Psoas muscle (tissue), 8 donors: ENCODE data around the gene PPP1R15B. TPM values are rescaled to one million over a fixed set of nuclear protein-coding genes. Genes with fewer than 3 reads are reported as not detected.
A peak's percentile ranks its signal among the peaks of the same experiment; 100 is the strongest.

Source experiments
- ATAC-seq, 4 donors: fragments of 200-7000 bp; cut with Tn5 transposase; one replicate each; pipeline ENCODE4 v1.9.1; 2020; ENCODE audit warnings: moderate library complexity in 3 of 4, mild to moderate bottlenecking in 2 of 4
- DNase-seq, 2 donors: peaks; one replicate each; pipeline ENCODE4 v3.0.0-alpha.2; 2020
- H3K27ac ChIP-seq: fragments of 200-600 bp; one replicate; pipeline ENCODE4 v1.8.0; 2022
- H3K27me3 ChIP-seq, 3 donors: fragments of 200-600 bp in 1 of 3; one replicate each; pipeline versions ENCODE4 v1.6.1 to v1.8.0; 2013 to 2022; ENCODE audit warnings: low read length in 2 of 3, mild to moderate bottlenecking in 2 of 3, moderate library complexity in 1 of 3; ENCODE audit not compliant: insufficient read depth in 3 of 3
- H3K36me3 ChIP-seq, 2 donors: fragments of 200-600 bp in 1 of 2; one replicate each; pipeline versions ENCODE4 v1.6.1 to v1.8.0; 2013 to 2022; ENCODE audit warnings: low read depth in 1 of 2, mild to moderate bottlenecking in 1 of 2, moderate library complexity in 1 of 2; ENCODE audit not compliant: insufficient read depth in 1 of 2
- H3K4me1 ChIP-seq: fragments of 200-600 bp; one replicate; pipeline ENCODE4 v1.8.0; 2022
- H3K4me3 ChIP-seq: fragments of 200-600 bp; one replicate; pipeline ENCODE4 v1.8.0; 2022; ENCODE audit warnings: mild to moderate bottlenecking
- H3K9me3 ChIP-seq: fragments of 200-600 bp; one replicate; pipeline ENCODE4 v1.8.0; 2022
- WGBS, 3 donors: extraction: QIAGEN DNeasy Blood & Tissue Kit; methylation state at CpG; one replicate each; pipeline versions ENCODE4 v1.1.6 to v1.1.7; 2013; 5-methylcytosine and 5-hydroxymethylcytosine counted together
- intact Hi-C, 2 donors: fragments of 100-400 bp; cut with DNase I; formaldehyde crosslinking; loops; one replicate each; pipeline versions ENCODE4 v1.11.0 to v1.14.2; 2022
- polyA plus RNA-seq, 3 donors: library from polyadenylated mRNA; stranded (reverse); fragments of 200-250 nt; gene quantifications; one replicate each; pipeline ENCODE4 v1.2.3, GENCODE V29; 2013
- total RNA-seq, 4 donors: library from RNA; stranded (reverse); fragmentation: NEBNext Ultra II Directional in 2 of 4; extraction: Animal tissue kit (Norgen Biotek cat#: 25700) in 2 of 4; gene quantifications; one replicate each; pipeline versions ENCODE4 v1.2.1 to v1.2.4, GENCODE V29; 2021 to 2023
- TF ChIP-seq, protein P1 (sequence below): fragments of 200-600 bp; IDR thresholded peaks from one replicate; pipeline ENCODE4 v1.8.0; 2022; ENCODE audit warnings: antibody characterized with exemption
- donor health status: healthy with polysubstance abuse.
- donor health status: DM: no; HTN: no; CAD: no; lungs with moderate emphysema.
- donor health status: Bipolar disorder and iron deficiency.
- donor health status: healthy.
- donor health status: DM: yes; HTN: yes; CAD: no.
- donor health status: DM: no; HTN: no; CAD: no.
- donor health status: DM: no; HTN: no; CAD: no.
- donor health status: DM: yes; HTN: yes; CAD: no.

The PPP1R15B gene
- total and polyA plus RNA-seq, 7 donors = 12.2 to 35.2 (median 19.3) TPM

DNA sequence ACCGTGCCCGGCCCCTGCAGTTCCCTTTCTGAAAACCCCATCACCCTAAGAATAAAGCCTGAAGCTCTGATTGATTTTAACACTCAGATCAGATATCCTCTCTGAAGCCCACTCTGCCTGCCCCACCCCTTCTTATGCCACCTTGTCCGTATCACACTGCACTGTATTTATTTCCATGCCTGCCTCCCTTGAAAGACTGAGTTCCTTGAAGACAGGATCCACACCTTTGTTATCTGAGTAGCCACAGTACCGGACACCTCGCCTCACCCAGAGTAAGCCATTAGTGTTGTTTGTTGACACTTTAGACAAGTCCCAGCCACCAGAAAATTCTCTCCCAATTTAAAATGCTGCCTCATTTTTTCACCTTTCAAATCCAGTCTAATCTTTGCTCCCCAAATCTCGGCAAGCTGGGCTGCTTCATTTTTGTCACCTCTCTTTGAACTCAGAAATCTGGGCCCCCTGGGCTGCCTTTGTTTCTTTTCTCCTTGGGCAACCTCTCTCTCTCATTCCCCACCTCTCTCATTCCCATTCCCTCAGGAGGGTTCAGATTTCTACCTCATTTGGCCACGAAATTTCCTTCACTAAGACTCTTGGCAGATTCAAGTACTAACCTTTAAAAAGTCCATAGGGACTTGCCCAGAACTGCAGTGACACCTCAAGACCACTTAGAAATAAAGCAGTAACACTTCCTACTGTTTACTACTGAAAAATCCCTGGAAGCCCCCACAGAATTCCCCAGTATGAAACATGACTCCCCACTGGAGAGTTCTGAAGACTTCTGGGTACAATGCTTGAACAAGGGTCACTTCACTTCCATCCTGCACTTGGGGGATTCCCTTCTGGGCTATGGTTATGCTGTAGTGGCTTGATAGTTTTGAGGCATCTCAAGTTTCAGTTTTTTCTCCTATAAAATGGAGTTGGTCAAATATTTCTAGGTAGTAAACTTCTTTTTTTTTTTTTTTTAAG, 8.7 kb upstream of the PPP1R15B start:
- no peak for DNase-seq
- intact Hi-C loops = no loop called here
- Histone ChIP-seq H3K4me1 (peaks cover 18% of the 10 kb centered on the region), H3K4me3 (no peak overlapping the region), H3K9me3 (no peaks in the 10 kb centered on the region), H3K36me3 (peaks cover 3 to 43% of the 10 kb centered on the region in 2 donors), H3K27me3 (no peaks in the 10 kb centered on the region), H3K27ac (peak overlapping the region; percentile 19)
- ATAC-seq = no peak
- WGBS, 3 donors = 39 to 54% (median 42%) methylated on average over 7 of the region's 7 CpGs
- TF ChIP-seq, protein P1, sequence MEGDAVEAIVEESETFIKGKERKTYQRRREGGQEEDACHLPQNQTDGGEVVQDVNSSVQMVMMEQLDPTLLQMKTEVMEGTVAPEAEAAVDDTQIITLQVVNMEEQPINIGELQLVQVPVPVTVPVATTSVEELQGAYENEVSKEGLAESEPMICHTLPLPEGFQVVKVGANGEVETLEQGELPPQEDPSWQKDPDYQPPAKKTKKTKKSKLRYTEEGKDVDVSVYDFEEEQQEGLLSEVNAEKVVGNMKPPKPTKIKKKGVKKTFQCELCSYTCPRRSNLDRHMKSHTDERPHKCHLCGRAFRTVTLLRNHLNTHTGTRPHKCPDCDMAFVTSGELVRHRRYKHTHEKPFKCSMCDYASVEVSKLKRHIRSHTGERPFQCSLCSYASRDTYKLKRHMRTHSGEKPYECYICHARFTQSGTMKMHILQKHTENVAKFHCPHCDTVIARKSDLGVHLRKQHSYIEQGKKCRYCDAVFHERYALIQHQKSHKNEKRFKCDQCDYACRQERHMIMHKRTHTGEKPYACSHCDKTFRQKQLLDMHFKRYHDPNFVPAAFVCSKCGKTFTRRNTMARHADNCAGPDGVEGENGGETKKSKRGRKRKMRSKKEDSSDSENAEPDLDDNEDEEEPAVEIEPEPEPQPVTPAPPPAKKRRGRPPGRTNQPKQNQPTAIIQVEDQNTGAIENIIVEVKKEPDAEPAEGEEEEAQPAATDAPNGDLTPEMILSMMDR = no peak

DNA sequence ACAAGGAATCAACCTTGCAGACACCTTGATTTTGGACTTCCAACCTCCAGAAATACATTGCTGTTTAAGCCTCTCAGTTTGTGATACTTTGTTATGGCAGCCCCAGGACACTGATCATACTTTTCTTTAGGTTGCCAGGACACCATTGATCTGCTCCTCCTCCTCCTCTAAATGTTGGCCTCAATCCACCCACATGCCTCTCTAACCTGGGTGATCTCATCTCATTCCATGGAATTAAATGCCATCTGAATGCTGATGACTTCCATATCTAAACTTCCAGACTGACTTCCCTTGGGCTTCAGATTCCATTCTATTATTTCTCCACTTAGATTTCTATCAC, 7.4 kb upstream of the PPP1R15B start:
- H3K36me3 ChIP-seq = peaks cover 3 to 39% of the 10 kb centered on the region in 2 donors
- intact Hi-C loops = no loop called here
- TF ChIP-seq, protein P1 = no peak

DNA sequence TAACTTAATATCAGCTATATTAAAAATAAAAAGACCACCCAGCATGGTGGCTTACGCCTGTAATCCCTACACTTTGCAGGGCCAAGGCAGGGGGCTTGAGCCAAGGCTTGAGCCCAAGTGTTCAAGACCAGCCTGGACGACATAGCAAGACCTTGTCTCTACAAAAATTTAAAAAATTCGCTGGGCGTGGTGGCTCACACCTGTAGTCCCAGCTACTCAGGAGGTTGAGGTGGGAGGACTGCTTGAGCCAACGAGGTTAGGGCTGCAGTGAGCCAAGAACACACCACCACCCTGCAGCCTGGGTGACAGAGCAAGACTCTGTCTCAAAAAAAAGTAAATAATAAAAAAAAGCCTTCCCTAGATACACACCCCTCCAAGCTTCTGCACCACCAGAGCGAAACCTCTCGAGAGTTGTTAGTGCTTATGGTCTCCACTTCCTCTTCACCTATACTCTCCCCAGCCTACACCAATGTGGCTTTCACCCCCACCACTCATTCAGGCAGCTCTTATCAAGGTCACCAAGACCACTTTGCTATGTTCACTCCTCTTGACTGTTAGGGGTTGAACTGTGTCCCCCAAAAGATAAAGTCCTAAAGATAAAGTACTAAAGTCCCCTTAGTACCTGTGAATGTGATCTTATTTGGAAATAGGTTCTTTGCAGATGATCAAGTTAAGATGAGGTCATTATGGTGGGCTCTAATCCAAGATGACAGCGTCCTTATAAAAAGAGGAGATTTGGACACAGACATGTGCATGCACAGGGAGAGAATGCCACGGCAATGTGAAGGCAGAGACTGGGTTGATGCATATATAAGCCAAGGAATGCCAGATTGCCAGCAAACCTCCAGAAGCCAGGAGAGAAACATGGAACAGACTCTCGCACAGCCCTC, 6.8 kb upstream of the PPP1R15B start:
- intact Hi-C loops = no loop called here
- H3K9me3 ChIP-seq = no peaks in the 10 kb centered on the region
- no peak overlapping the region for H3K4me3 ChIP-seq
- ATAC-seq = no peak
- H3K36me3 ChIP-seq = peaks cover 0 to 33% of the 10 kb centered on the region in 2 donors
- DNase-seq = no peak
- H3K27ac ChIP-seq = no peak overlapping the region
- H3K27me3 ChIP-seq = no peaks in the 10 kb centered on the region
- TF ChIP-seq, protein P1 = no peak
- H3K4me1 ChIP-seq = peaks cover 18% of the 10 kb centered on the region
- WGBS, 3 donors = 63 to 75% (median 68%) methylated on average over 10 of the region's 10 CpGs

More for the DNA sequence above, 7.4 kb upstream of the PPP1R15B start:
- H3K4me1 ChIP-seq = peaks cover 18% of the 10 kb centered on the region
- no peaks in the 10 kb centered on the region for H3K9me3 ChIP-seq
- H3K4me3 ChIP-seq = no peak overlapping the region
- H3K27ac ChIP-seq = no peak overlapping the region
- ATAC-seq (no peak), DNase-seq (no peak)
- no peaks in the 10 kb centered on the region for H3K27me3 ChIP-seq

DNA sequence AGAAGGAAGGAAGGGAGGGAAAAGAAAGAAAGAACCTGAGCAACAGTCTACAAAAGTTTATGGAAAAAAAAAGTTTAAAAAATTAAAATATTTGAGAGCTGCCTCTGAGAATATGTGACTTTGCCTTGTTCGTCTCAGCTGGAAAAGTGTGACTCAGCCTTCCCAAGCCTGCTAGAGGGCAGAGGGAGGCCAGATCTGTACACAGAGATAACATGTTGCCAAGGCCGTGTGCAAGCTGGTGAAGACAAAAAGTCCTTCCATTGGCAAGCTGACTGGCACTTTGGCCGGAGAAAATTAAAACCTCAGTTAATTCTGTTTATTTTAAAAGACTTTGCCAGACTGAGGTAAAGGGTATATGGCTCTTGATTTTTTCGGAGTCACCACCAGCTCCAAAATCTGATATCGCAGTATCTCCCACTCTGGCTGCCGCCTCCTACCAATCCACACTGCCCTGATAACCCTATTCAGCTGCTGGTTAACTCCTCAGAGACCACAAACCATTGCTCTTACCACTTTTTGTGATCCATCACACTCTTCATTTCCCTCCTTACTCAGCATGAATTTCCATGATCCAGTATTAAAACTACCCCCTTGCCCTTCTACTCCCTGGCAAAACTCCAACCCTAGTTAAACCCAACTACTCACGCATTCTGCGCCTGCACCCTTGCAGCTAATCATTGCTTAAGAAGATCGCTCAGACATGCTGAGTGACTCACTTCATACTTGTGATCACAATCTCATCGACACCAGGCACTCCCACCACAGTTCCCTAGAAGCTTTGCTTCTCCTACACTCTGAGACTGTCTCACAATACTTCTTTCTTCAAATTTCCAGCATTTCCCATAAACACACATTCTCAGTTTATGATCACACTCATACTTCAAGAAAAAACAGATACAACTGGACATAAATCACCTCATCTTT, 5.7 kb upstream of the PPP1R15B start:
- DNase-seq (peak; percentile 45 to 68), ATAC-seq (peak; percentile 75 to 86 (median 79))
- WGBS, 3 donors = 44 to 62% (median 47%) methylated on average over 10 of the region's 10 CpGs
- TF ChIP-seq, protein P1 = no peak
- intact Hi-C loops = no loop called here
- Histone ChIP-seq H3K4me3 (no peak overlapping the region), H3K36me3 (peaks cover 0 to 22% of the 10 kb centered on the region in 2 donors), H3K27ac (peak overlapping the region; percentile 70), H3K27me3 (no peaks in the 10 kb centered on the region), H3K9me3 (no peaks in the 10 kb centered on the region), H3K4me1 (peaks cover 18% of the 10 kb centered on the region)
